GM12878 (cell line): ENCODE measurements around the gene RUBCNL. TPM values are rescaled to one million over a fixed set of nuclear protein-coding genes. Genes with fewer than 3 reads are reported as not detected.

ENCODE experiments used
- ATAC-seq: fragments of 200-7000 bp; cut with Tn5 transposase; 3 replicates; pipeline ENCODE4 v1.9.1; 2020; ENCODE audit warnings: mild to moderate bottlenecking, moderate library complexity
- BruUV-seq: library from RNA; stranded (reverse); fragments of 400-500 nt; replicated peaks from 2 replicates; lab custom pipeline; 2021; lab: Mats Ljungman, UMichigan
- CTCF ChIA-PET: fragments of 300-600 bp; sonication (Branson Sonifier 250); formaldehyde crosslinking; extraction: SDS; loops from one replicate; lab custom pipeline; 2021; ENCODE audit warnings: inconsistent platforms; lab: Yijun Ruan, JAX
- POLR2A ChIA-PET: fragments of 350-600 bp; formaldehyde crosslinking; extraction: SDS; loops from one replicate; lab custom pipeline; 2021; ENCODE audit warnings: inconsistent platforms; lab: Charles Lee
- RAD21 ChIA-PET: fragments of 300-600 bp; sonication (Branson Sonifier 250); formaldehyde crosslinking; loops from one replicate; lab custom pipeline; 2023; ENCODE audit warnings: antibody characterized with exemption; ENCODE audit not compliant: unreplicated experiment; lab: Charles Lee
- SMC1A ChIA-PET: fragments of 300-600 bp; sonication (Branson Sonifier 250); formaldehyde crosslinking; loops from one replicate; lab custom pipeline; 2023; ENCODE audit not compliant: unreplicated experiment, uncharacterized antibody; lab: Charles Lee
- DNase-seq: peaks from one replicate; pipeline ENCODE4 v3.0.0-alpha.2; 2011; ENCODE audit warnings: low read depth, low spot score
- FAIRE-seq: peaks from 3 replicates; lab custom pipeline; 2011; peaks lifted over from hg19 to GRCh38; lab: Jason Lieb, UNC
- H2AFZ ChIP-seq: 2 replicates; pipeline ENCODE4 v1.6.0; 2011; ENCODE audit warnings: low read depth, low read length, control low read depth; ENCODE audit not compliant: control insufficient read depth
- H3K27ac ChIP-seq: 2 replicates; pipeline ENCODE4 v1.5.1; 2011; ENCODE audit warnings: control low read depth; ENCODE audit not compliant: control insufficient read depth, insufficient read depth
- H3K27me3 ChIP-seq, 2 experiments: replicated peaks in 1 of 2; 2 replicates each; pipeline versions ENCODE4 v1.6.0 to v1.6.1; 2011; ENCODE audit warnings: low read length in 1 of 2; ENCODE audit not compliant: control insufficient read depth in 2 of 2, insufficient read depth in 2 of 2
- H3K36me3 ChIP-seq, 2 experiments: 2 replicates each; pipeline ENCODE4 v1.5.1; 2011; ENCODE audit warnings: low read length in 1 of 2; ENCODE audit not compliant: control insufficient read depth in 2 of 2, insufficient read depth in 2 of 2
- H3K4me1 ChIP-seq: 2 replicates; pipeline ENCODE4 v1.6.1; 2011; ENCODE audit warnings: mild to moderate bottlenecking, low read length, moderate library complexity, mixed read lengths; ENCODE audit not compliant: control insufficient read depth, insufficient read depth
- H3K4me2 ChIP-seq: 2 replicates; pipeline ENCODE4 v1.6.0; 2011; ENCODE audit warnings: control low read depth; ENCODE audit not compliant: control insufficient read depth, insufficient read depth
- H3K4me3 ChIP-seq: fragments of 200-600 bp; sonication (generic); 2 replicates; pipeline ENCODE4 v1.5.1; 2016
- H3K79me2 ChIP-seq: 2 replicates; pipeline ENCODE4 v1.6.0; 2011; ENCODE audit warnings: low read length; ENCODE audit not compliant: control insufficient read depth, insufficient read depth
- H3K9ac ChIP-seq: 2 replicates; pipeline ENCODE4 v1.8.0; 2011; ENCODE audit warnings: low read length, control low read depth, mixed read lengths; ENCODE audit not compliant: control insufficient read depth, insufficient read depth
- H3K9me3 ChIP-seq: replicated peaks from 3 replicates; pipeline ENCODE4 v1.5.1; 2011; ENCODE audit warnings: mild to moderate bottlenecking, low read length; ENCODE audit not compliant: control insufficient read depth, insufficient read depth
- H4K20me1 ChIP-seq: 2 replicates; pipeline ENCODE4 v1.6.0; 2011; ENCODE audit not compliant: control insufficient read depth, insufficient read depth
- ATF3 ChIP-seq: IDR thresholded peaks from 2 replicates; pipeline ENCODE4 v1.6.1; 2011; ENCODE audit warnings: low read depth, mild to moderate bottlenecking, low read length, moderate library complexity, borderline replicate concordance; ENCODE audit errors: extremely low read depth
- CBX5 ChIP-seq: sonication (generic); IDR thresholded peaks from 2 replicates; pipeline ENCODE4 v1.6.1; 2016; ENCODE audit warnings: low read depth, moderate library complexity, mild to moderate bottlenecking, inconsistent platforms
- CHD2 ChIP-seq: IDR thresholded peaks from 2 replicates; pipeline ENCODE4 v1.6.1; 2011; ENCODE audit warnings: low read depth, low read length, improper control_type of control experiment, borderline replicate concordance
- EP300 ChIP-seq, 2 experiments: fragments of 150-350 bp in 1 of 2; IDR thresholded peaks; 2 replicates each; pipeline ENCODE4 v1.6.1; 2011 to 2012; ENCODE audit warnings: low read depth in 2 of 2, low read length in 2 of 2, borderline replicate concordance in 1 of 2, improper control_type of control experiment in 1 of 2, inconsistent platforms in 1 of 2; ENCODE audit not compliant: control insufficient read depth in 1 of 2
- ESRRA ChIP-seq: IDR thresholded peaks from 2 replicates; pipeline ENCODE4 v1.6.1; 2012; ENCODE audit warnings: mild to moderate bottlenecking, low read length, improper control_type of control experiment
- FOXK2 ChIP-seq: fragments of 450-650 bp; IDR thresholded peaks from 2 replicates; pipeline ENCODE4 v1.6.1; 2017; ENCODE audit warnings: mild to moderate bottlenecking, moderate library complexity
- IRF4 ChIP-seq: IDR thresholded peaks from 2 replicates; pipeline ENCODE4 v1.6.1; 2011; ENCODE audit warnings: low read depth, low read length
- KAT2A ChIP-seq: conservative IDR thresholded peaks from 2 replicates; pipeline ENCODE4 v1.6.1; 2011; ENCODE audit warnings: low read depth, low read length; ENCODE audit not compliant: control insufficient read depth
- KLF5 ChIP-seq: fragments of 450-650 bp; IDR thresholded peaks from 2 replicates; pipeline ENCODE4 v1.6.1; 2014; ENCODE audit warnings: mild to moderate bottlenecking; ENCODE audit not compliant: partially characterized antibody
- MEF2A ChIP-seq: IDR thresholded peaks from 2 replicates; pipeline ENCODE4 v1.6.1; 2011; ENCODE audit warnings: low read depth, mild to moderate bottlenecking, low read length, moderate library complexity; ENCODE audit not compliant: insufficient read depth
- POLR2AphosphoS5 ChIP-seq: IDR thresholded peaks from 2 replicates; pipeline ENCODE4 v1.6.1; 2011; ENCODE audit warnings: mild to moderate bottlenecking, low read length, inconsistent platforms
- SPI1 ChIP-seq: IDR thresholded peaks from 2 replicates; pipeline ENCODE4 v1.6.1; 2011; ENCODE audit warnings: low read depth, mild to moderate bottlenecking, low read length, moderate library complexity, borderline replicate concordance; ENCODE audit not compliant: insufficient read depth
- STAT1 ChIP-seq: fragments of 450-650 bp; conservative IDR thresholded peaks from 2 replicates; pipeline ENCODE4 v1.6.1; 2014; ENCODE audit warnings: antibody characterized with exemption, mild to moderate bottlenecking
- SUZ12 ChIP-seq: fragments of 200-600 bp; sonication (generic); IDR thresholded peaks from one replicate; pipeline ENCODE4 v1.6.1; 2018; ENCODE audit warnings: antibody characterized with exemption, mild to moderate bottlenecking; ENCODE audit not compliant: unreplicated experiment
- TCF12 ChIP-seq: IDR thresholded peaks from 2 replicates; pipeline ENCODE4 v1.6.1; 2011; ENCODE audit warnings: low read depth, mild to moderate bottlenecking, low read length
- ZNF384 ChIP-seq: IDR thresholded peaks from 2 replicates; pipeline ENCODE4 v1.6.1; 2012; ENCODE audit warnings: low read depth, mild to moderate bottlenecking, low read length, improper control_type of control experiment, borderline replicate concordance
- WGBS: methylation state at CpG from one replicate; pipeline ENCODE4 v1.1.6; 2016; ENCODE audit warnings: low lambda C conversion rate; ENCODE audit not compliant: insufficient replicate concordance, insufficient coverage; ENCODE audit errors: missing lambda C conversion rate; 5-methylcytosine and 5-hydroxymethylcytosine counted together
- in situ Hi-C: fragments of 300-500 bp; cut with MboI; formaldehyde crosslinking; loops from 9 replicates; pipeline ENCODE4 v1.14.3; 2018; ENCODE audit warnings: mixed read lengths
- intact Hi-C: fragments of 100-400 bp; cut with micrococcal nuclease; formaldehyde crosslinking; loops from one replicate; pipeline ENCODE4 v1.14.2; 2022; ENCODE audit not compliant: unreplicated experiment
- polyA plus RNA-seq, 11 experiments: library from polyadenylated mRNA; depleted of rRNA in 4 of 11; unstranded in 6 of 11; stranded (reverse) in 5 of 11; fragments of >200 nt; fragmentation: Nextera tagmentation in 4 of 11; fragmentation: Illumina TruSeq in 1 of 11; extraction: Ambion mirVana in 4 of 11; extraction: Trizol in 1 of 11; gene quantifications; 1 replicate in 1 of 11; 2 replicates in 10 of 11; pipeline versions ENCODE4 v1.2.1 to v1.2.3, GENCODE V29; 2011 to 2016; ENCODE audit warnings: inconsistent platforms in 2 of 11, missing spikeins in 2 of 11, low read depth in 1 of 11
- total RNA-seq, 4 experiments: library from RNA; depleted of rRNA in 3 of 4; stranded (reverse); fragments of >200 nt in 3 of 4; fragmentation: Illumina TruSeq in 1 of 4; extraction: Trizol in 1 of 4; gene quantifications; 2 replicates each; pipeline versions ENCODE4 v1.2.1 to v1.2.3, GENCODE V29; 2013 to 2021
- TF ChIP-seq, protein P1 (sequence below): fragments of 450-650 bp; IDR thresholded peaks from 2 replicates; pipeline ENCODE4 v1.6.1; 2014; ENCODE audit warnings: mild to moderate bottlenecking
- TF ChIP-seq, protein P2 (sequence below): fragments of 450-650 bp; IDR thresholded peaks from 2 replicates; pipeline ENCODE4 v1.6.1; 2017; ENCODE audit warnings: mild to moderate bottlenecking, moderate library complexity

Gene RUBCNL
- total and polyA plus RNA-seq, 10 of the 15 experiments (the other 5 are each of a cell fraction or from before 2014, with no cell fraction given), result 0.71 to 51.9 (median 38.2) TPM

- intact Hi-C loops (no loop called here), in situ Hi-C loops (no loop called here)
- no peaks in the 10 kb centered on the region for H4K20me1 ChIP-seq
- H3K27ac ChIP-seq, result peak overlapping the region; percentile 17; the same call in 1 of the 2 replicates
- FAIRE-seq (peak; percentile 87), DNase-seq (peak; percentile 28), ATAC-seq (peak; percentile 88)
- BruUV-seq, result no TSS peak
- peak overlapping the region; percentile 75 for H3K4me2 ChIP-seq
- RAD21 ChIA-PET, result interaction anchor here (0.6 to 1.6 kb wide), 2 partner anchors 12 to 26 kb away, joined by 3 to 5 read pairs; no protein-coding TSS in a partner anchor
- no peaks in the 10 kb centered on the region for H3K27me3 ChIP-seq
- POLR2A ChIA-PET, result interaction anchor here (1.3 kb wide), 1 partner anchor 19 kb away, joined by 3 read pairs; no protein-coding TSS in a partner anchor
- CTCF ChIA-PET, result interaction anchor here (0.8 to 3.8 kb wide), 6 partner anchors 12 to 169 kb away, joined by 3 to 12 read pairs (median 4); no protein-coding TSS in a partner anchor
- WGBS, result 2% methylated on average over 7 of the region's 7 CpGs
- peak overlapping the region; percentile 31; the same call in 1 of the 2 replicates for H3K4me3 ChIP-seq
- SMC1A ChIA-PET, result interaction anchor here (0.8 to 1.8 kb wide), 9 partner anchors 9 to 136 kb away, joined by 3 to 5 read pairs (median 4); no protein-coding TSS in a partner anchor
- no peaks in the 10 kb centered on the region for H3K79me2 ChIP-seq
- H2AFZ ChIP-seq, result peak overlapping the region; percentile 83
- H3K36me3 ChIP-seq, result no peaks in the 10 kb centered on the region
- H3K9ac ChIP-seq, result no peak overlapping the region
- H3K4me1 ChIP-seq, result peaks cover 22% of the 10 kb centered on the region
- H3K9me3 ChIP-seq, result no peaks in the 10 kb centered on the region
- peak; percentile 30; the same call in 1 of the 2 replicates for TF ChIP-seq SPI1
- TF ChIP-seq CHD2, result no peak
- TF ChIP-seq KLF5, result no peak
- no peak for TF ChIP-seq MEF2A
- TF ChIP-seq POLR2AphosphoS5, result no peak
- TF ChIP-seq, protein P1, sequence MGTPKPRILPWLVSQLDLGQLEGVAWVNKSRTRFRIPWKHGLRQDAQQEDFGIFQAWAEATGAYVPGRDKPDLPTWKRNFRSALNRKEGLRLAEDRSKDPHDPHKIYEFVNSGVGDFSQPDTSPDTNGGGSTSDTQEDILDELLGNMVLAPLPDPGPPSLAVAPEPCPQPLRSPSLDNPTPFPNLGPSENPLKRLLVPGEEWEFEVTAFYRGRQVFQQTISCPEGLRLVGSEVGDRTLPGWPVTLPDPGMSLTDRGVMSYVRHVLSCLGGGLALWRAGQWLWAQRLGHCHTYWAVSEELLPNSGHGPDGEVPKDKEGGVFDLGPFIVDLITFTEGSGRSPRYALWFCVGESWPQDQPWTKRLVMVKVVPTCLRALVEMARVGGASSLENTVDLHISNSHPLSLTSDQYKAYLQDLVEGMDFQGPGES, result no peak
- TF ChIP-seq ZNF384, result no peak
- 0 out of 4 replicates have a peak, but pooled peaks of 1 of the 2 experiments have one; percentile 9 for TF ChIP-seq EP300 (IDR thresholded peaks at IDR 0.05; ENCODE audit: borderline replicate concordance in 1 of 2, control insufficient read depth in 1 of 2, low read depth in 2 of 2, low read length in 2 of 2)
- no peak for TF ChIP-seq TCF12
- no peak for TF ChIP-seq IRF4
- TF ChIP-seq KAT2A, result no peak
- no peak for TF ChIP-seq CBX5
- peak; percentile 50; the same call in 1 of the 2 replicates for TF ChIP-seq ATF3
- TF ChIP-seq, protein P2, sequence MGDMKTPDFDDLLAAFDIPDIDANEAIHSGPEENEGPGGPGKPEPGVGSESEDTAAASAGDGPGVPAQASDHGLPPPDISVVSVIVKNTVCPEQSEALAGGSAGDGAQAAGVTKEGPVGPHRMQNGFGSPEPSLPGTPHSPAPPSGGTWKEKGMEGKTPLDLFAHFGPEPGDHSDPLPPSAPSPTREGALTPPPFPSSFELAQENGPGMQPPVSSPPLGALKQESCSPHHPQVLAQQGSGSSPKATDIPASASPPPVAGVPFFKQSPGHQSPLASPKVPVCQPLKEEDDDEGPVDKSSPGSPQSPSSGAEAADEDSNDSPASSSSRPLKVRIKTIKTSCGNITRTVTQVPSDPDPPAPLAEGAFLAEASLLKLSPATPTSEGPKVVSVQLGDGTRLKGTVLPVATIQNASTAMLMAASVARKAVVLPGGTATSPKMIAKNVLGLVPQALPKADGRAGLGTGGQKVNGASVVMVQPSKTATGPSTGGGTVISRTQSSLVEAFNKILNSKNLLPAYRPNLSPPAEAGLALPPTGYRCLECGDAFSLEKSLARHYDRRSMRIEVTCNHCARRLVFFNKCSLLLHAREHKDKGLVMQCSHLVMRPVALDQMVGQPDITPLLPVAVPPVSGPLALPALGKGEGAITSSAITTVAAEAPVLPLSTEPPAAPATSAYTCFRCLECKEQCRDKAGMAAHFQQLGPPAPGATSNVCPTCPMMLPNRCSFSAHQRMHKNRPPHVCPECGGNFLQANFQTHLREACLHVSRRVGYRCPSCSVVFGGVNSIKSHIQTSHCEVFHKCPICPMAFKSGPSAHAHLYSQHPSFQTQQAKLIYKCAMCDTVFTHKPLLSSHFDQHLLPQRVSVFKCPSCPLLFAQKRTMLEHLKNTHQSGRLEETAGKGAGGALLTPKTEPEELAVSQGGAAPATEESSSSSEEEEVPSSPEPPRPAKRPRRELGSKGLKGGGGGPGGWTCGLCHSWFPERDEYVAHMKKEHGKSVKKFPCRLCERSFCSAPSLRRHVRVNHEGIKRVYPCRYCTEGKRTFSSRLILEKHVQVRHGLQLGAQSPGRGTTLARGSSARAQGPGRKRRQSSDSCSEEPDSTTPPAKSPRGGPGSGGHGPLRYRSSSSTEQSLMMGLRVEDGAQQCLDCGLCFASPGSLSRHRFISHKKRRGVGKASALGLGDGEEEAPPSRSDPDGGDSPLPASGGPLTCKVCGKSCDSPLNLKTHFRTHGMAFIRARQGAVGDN, result no peak
- no peak for TF ChIP-seq STAT1
- no peak for TF ChIP-seq FOXK2
- no peak for TF ChIP-seq ESRRA
- TF ChIP-seq SUZ12, result no peak
Observed at GRCh38 chr13:46295491-46296114, 91.4 kb downstream of the RUBCNL start.
